Measurements from ENCODE around the gene RPAP3.

RPAP3 gene

GRCh38 chr12:47752552-47752951 lies 46.7 kb upstream of the RPAP3 start:
- Histone ChIP-seq H3K27ac (ENCODE audit: poor library complexity, severe bottlenecking) (peak overlapping the region; percentile 98), H3K4me3 (ENCODE audit: severe bottlenecking) (no peak overlapping the region), H3K4me1 (ENCODE audit: insufficient read depth, poor library complexity, severe bottlenecking) (peaks cover 53% of the 10 kb centered on the region), H3K36me3 (ENCODE audit: low read depth) (peaks cover 21% of the 10 kb centered on the region), H3K27me3 (ENCODE audit: insufficient read depth, poor library complexity, severe bottlenecking) (no peaks in the 10 kb centered on the region), H3K9me3 (ENCODE audit: severe bottlenecking) (no peaks in the 10 kb centered on the region)
- no peak for TF ChIP-seq CTCF (IDR thresholded peaks at IDR 0.05; ENCODE audit: poor library complexity, severe bottlenecking)
- ATAC-seq (ENCODE audit: low read depth): peak; percentile 82
- DNase-seq (ENCODE audit: low spot score): no peak

- H3K4me3 ChIP-seq (ENCODE audit: severe bottlenecking): no peak overlapping the region
- no peaks in the 10 kb centered on the region for H3K27me3 ChIP-seq (ENCODE audit: insufficient read depth, poor library complexity, severe bottlenecking)
- H3K4me1 ChIP-seq (ENCODE audit: insufficient read depth, poor library complexity, severe bottlenecking): peaks cover 51% of the 10 kb centered on the region
- peak overlapping the region; percentile 98 for H3K27ac ChIP-seq (ENCODE audit: poor library complexity, severe bottlenecking)
- DNase-seq (ENCODE audit: low spot score) (no peak), ATAC-seq (ENCODE audit: low read depth) (no peak)
- H3K36me3 ChIP-seq (ENCODE audit: low read depth): peaks cover 21% of the 10 kb centered on the region
- no peaks in the 10 kb centered on the region for H3K9me3 ChIP-seq (ENCODE audit: severe bottlenecking)
- TF ChIP-seq CTCF (IDR thresholded peaks at IDR 0.05; ENCODE audit: poor library complexity, severe bottlenecking): no peak
Observed at GRCh38 chr12:47752121-47752520, 46.3 kb upstream of the RPAP3 start.

GRCh38 chr12:47751561-47751960 lies 45.7 kb upstream of the RPAP3 start:
- no peak for ATAC-seq (ENCODE audit: low read depth)
- H3K27me3 ChIP-seq (ENCODE audit: insufficient read depth, poor library complexity, severe bottlenecking): no peaks in the 10 kb centered on the region
- no peak overlapping the region for H3K4me3 ChIP-seq (ENCODE audit: severe bottlenecking)
- no peaks in the 10 kb centered on the region for H3K9me3 ChIP-seq (ENCODE audit: severe bottlenecking)
- H3K27ac ChIP-seq (ENCODE audit: poor library complexity, severe bottlenecking): peak overlapping the region; percentile 98
- DNase-seq (ENCODE audit: low spot score): peak; percentile 58
- peaks cover 21% of the 10 kb centered on the region for H3K36me3 ChIP-seq (ENCODE audit: low read depth)
- TF ChIP-seq CTCF (IDR thresholded peaks at IDR 0.05; ENCODE audit: poor library complexity, severe bottlenecking): no peak
- H3K4me1 ChIP-seq (ENCODE audit: insufficient read depth, poor library complexity, severe bottlenecking): peaks cover 49% of the 10 kb centered on the region

- DNase-seq (ENCODE audit: low spot score): no peak
- ATAC-seq (ENCODE audit: low read depth): no peak
- H3K9me3 ChIP-seq (ENCODE audit: severe bottlenecking): no peaks in the 10 kb centered on the region
- H3K27ac ChIP-seq (ENCODE audit: poor library complexity, severe bottlenecking): peak overlapping the region; percentile 98
- no peak overlapping the region for H3K4me3 ChIP-seq (ENCODE audit: severe bottlenecking)
- peaks cover 45% of the 10 kb centered on the region for H3K4me1 ChIP-seq (ENCODE audit: insufficient read depth, poor library complexity, severe bottlenecking)
- H3K27me3 ChIP-seq (ENCODE audit: insufficient read depth, poor library complexity, severe bottlenecking): no peaks in the 10 kb centered on the region
- H3K36me3 ChIP-seq (ENCODE audit: low read depth): peaks cover 21% of the 10 kb centered on the region
- no peak for TF ChIP-seq CTCF (IDR thresholded peaks at IDR 0.05; ENCODE audit: poor library complexity, severe bottlenecking)
Observed at GRCh38 chr12:47750916-47751470, 45.2 kb upstream of the RPAP3 start.

GRCh38 chr12:47750229-47750798 lies 44.5 kb upstream of the RPAP3 start:
- Histone ChIP-seq H3K27me3 (ENCODE audit: insufficient read depth, poor library complexity, severe bottlenecking) (no peaks in the 10 kb centered on the region), H3K36me3 (ENCODE audit: low read depth) (peaks cover 21% of the 10 kb centered on the region), H3K4me3 (ENCODE audit: severe bottlenecking) (no peak overlapping the region), H3K4me1 (ENCODE audit: insufficient read depth, poor library complexity, severe bottlenecking) (peaks cover 38% of the 10 kb centered on the region), H3K27ac (ENCODE audit: poor library complexity, severe bottlenecking) (no peak overlapping the region), H3K9me3 (ENCODE audit: severe bottlenecking) (no peaks in the 10 kb centered on the region)
- no peak for ATAC-seq (ENCODE audit: low read depth)
- no peak for TF ChIP-seq CTCF (IDR thresholded peaks at IDR 0.05; ENCODE audit: poor library complexity, severe bottlenecking)
- peak; percentile 56 for DNase-seq (ENCODE audit: low spot score)

Data from RWPE2 (cell line).